OCI-LY3 (cell line): Measurements from ENCODE around the gene PCSK5.

Source experiments
- CTCF ChIP-seq: fragments of 200-600, 300-600 bp; sonication (generic); IDR thresholded peaks from 2 replicates; pipeline ENCODE4 v1.5.1; 2014; ENCODE audit warnings: antibody characterized with exemption, low read length, low read depth
- EZH2phosphoT487 ChIP-seq: fragments of 200-600 bp; shearing (Covaris generic); IDR thresholded peaks from 2 replicates; pipeline ENCODE4 v1.6.1; 2018; ENCODE audit warnings: antibody characterized with exemption, mixed run types, low read depth

GRCh38 chr9:76366275-76366674 lies 475.8 kb downstream of the PCSK5 start:
- TF ChIP-seq EZH2phosphoT487 (no peak), CTCF (no peak)
